Astrocyte of the spinal cord (primary cell): ENCODE results near the gene RUNX1.

Source experiments
- DNase-seq: peaks from one replicate; pipeline ENCODE4 v3.0.0; 2011; ENCODE audit warnings: low read depth, low spot score
- H3K4me3 ChIP-seq: 2 replicates; pipeline ENCODE4 v1.5.1; 2011; ENCODE audit warnings: low read depth, mild to moderate bottlenecking, low read length, moderate library complexity
- CTCF ChIP-seq: IDR thresholded peaks from 2 replicates; pipeline ENCODE4 v1.5.1; 2012; ENCODE audit warnings: low read depth, mild to moderate bottlenecking, low read length, inconsistent platforms
- in situ Hi-C: cut with HindIII; loops from 2 replicates; pipeline ENCODE4 v1.10.0; 2017; ENCODE audit warnings: low sequenced_read_pairs

Gene RUNX1

GRCh38 chr21:34764715-34765284 is 284.3 kb downstream of the RUNX1 start:
- no peak overlapping the region for H3K4me3 ChIP-seq
- in situ Hi-C loops, result no loop called here
- TF ChIP-seq CTCF, result no peak
- no peak for DNase-seq

DNA sequence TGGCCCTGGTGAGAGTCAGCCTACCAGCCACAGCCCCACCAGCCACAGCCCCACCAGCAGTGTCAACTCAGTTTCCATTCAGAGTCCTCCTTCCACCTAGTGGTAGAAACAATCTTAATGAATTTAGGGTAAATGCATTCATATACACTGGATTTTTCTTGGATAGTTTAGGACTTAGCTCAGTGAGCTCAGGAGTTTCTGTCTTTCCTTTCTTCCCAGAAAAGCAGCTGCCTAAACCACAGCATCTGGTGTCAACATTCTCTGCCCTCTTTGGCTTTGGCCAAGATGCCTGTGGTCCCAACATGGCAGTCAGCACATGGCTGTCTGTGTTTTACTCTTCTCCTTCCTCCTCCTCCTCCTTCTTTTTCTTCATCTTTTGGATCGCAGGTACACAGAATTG is 286.3 kb downstream of the RUNX1 start:
- in situ Hi-C loops, result no loop called here
- DNase-seq, result peak; percentile 66
- TF ChIP-seq CTCF, result no peak
- no peak overlapping the region for H3K4me3 ChIP-seq

DNA sequence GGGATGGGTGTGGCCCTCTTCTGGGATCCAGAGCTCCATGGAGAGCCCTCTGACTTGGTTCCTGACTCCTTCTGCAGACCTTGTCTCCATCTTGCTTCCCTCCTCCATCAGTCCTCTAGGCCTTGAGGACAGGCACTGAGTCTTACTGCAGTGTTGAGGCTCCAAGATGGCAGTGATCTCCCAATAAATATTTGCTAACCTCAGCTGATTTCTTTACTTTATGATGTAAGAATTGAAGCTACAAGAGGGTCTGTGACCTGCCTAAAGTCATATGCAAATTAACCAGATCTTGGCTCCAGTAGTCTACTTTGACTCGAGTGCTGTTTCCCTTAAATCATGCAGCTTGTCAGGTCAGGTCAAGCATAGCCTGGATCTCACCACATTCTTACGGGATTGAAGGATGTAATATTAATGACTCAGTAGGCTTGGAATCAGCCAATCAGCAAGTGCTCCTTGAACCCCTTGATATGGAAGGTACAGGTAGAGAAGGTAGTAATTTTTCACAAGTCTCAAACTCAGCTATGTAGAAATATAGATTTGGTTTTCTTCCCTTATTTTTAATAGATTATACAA is 287.3 kb downstream of the RUNX1 start:
- H3K4me3 ChIP-seq, result no peak overlapping the region
- no peak for DNase-seq
- TF ChIP-seq CTCF, result no peak
- in situ Hi-C loops, result no loop called here

GRCh38 chr21:34754690-34755647 is 294.1 kb downstream of the RUNX1 start:
- TF ChIP-seq CTCF, result no peak
- H3K4me3 ChIP-seq, result no peak overlapping the region
- in situ Hi-C loops, result no loop called here
- no peak for DNase-seq

- DNase-seq, result no peak
- H3K4me3 ChIP-seq, result no peak overlapping the region
- TF ChIP-seq CTCF, result no peak
- in situ Hi-C loops, result no loop called here
These were observed 300.2 kb downstream of the RUNX1 start for GRCh38 chr21:34748862-34749261.

DNA sequence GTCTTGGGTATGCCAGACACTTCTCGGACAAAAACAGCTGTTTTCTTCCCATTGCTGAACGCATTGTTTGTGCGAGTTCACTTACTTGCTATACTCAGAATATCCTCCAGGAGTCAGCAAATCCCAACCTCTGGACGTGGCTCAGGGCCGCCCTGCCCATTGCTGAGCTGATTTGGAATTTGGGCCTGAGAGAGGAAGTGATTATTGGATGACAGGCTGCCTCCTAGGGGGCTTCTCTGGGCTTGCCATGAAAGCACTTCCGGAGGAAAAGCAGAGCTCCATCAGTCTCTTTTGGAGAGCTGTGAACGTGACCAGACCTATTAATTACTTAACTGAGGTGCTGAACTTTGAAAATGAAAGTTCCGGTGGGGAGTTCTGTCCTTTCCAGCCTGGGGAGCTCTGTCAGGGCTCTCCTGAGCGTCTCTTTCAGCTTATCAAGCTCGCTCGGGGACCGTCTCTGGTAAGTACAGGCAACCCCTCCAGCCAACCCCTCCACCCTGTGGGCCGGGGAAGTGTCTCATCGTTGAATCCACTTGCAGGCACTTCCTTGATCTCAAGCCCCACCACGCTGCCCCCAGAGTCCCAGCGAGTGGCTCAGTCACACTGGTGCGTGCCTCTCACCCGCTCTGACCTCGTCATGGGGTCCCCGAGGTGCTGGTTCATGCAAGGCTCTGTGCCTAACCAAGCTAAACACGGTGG is 303.4 kb downstream of the RUNX1 start:
- peak; percentile 87 for TF ChIP-seq CTCF
- peak; percentile 87 for DNase-seq
- peak overlapping the region; percentile 14 for H3K4me3 ChIP-seq
- in situ Hi-C loops, result no loop called here
